Astrocyte (in vitro differentiated cells and primary cell): ENCODE results near the gene ARL8A. TPM values are rescaled to one million over a fixed set of nuclear protein-coding genes. Genes with fewer than 3 reads are reported as not detected.

Experiments used
- DNase-seq: peaks from one replicate; pipeline ENCODE4 v3.0.0-alpha.2; 2010; ENCODE audit warnings: low read depth
- FAIRE-seq: peaks from 2 replicates; lab custom pipeline; 2011; peaks lifted over from hg19 to GRCh38; lab: Jason Lieb, UNC
- H2AFZ ChIP-seq: 2 replicates; pipeline ENCODE4 v1.6.0; 2012; ENCODE audit warnings: low read depth, low read length, inconsistent platforms
- H3K27ac ChIP-seq: 2 replicates; pipeline ENCODE4 v1.5.1; 2011; ENCODE audit warnings: low read depth, low read length, inconsistent platforms
- H3K27me3 ChIP-seq: 2 replicates; pipeline ENCODE4 v1.6.0; 2011; ENCODE audit warnings: low read length, inconsistent platforms; ENCODE audit not compliant: insufficient read depth
- H3K36me3 ChIP-seq: 2 replicates; pipeline ENCODE4 v1.5.1; 2011; ENCODE audit warnings: low read length, inconsistent platforms; ENCODE audit not compliant: insufficient read depth
- H3K4me1 ChIP-seq: 2 replicates; pipeline ENCODE4 v1.5.1; 2011; ENCODE audit warnings: low read length, inconsistent platforms; ENCODE audit not compliant: insufficient read depth
- H3K4me2 ChIP-seq: 2 replicates; pipeline ENCODE4 v1.6.0; 2012; ENCODE audit warnings: low read length, inconsistent platforms
- H3K4me3 ChIP-seq: 2 replicates; pipeline ENCODE4 v1.5.1; 2011; ENCODE audit warnings: low read depth, mild to moderate bottlenecking, low read length, inconsistent platforms; ENCODE audit not compliant: insufficient read depth
- H3K79me2 ChIP-seq: 2 replicates; pipeline ENCODE4 v1.6.0; 2012; ENCODE audit warnings: mild to moderate bottlenecking, low read length, inconsistent platforms; ENCODE audit not compliant: insufficient read depth
- H3K9ac ChIP-seq: 2 replicates; pipeline ENCODE4 v1.6.0; 2012; ENCODE audit warnings: mild to moderate bottlenecking, low read length, inconsistent platforms
- H3K9me3 ChIP-seq: 2 replicates; pipeline ENCODE4 v1.5.1; 2012; ENCODE audit warnings: low read depth, mild to moderate bottlenecking, low read length, inconsistent platforms; ENCODE audit not compliant: insufficient read depth
- H4K20me1 ChIP-seq: 2 replicates; pipeline ENCODE4 v1.6.0; 2012; ENCODE audit warnings: low read length, inconsistent platforms; ENCODE audit not compliant: insufficient read depth
- H3K27ac Mint-ChIP-seq: one replicate; pipeline ENCODE4 v1.8.0; 2021; ENCODE audit warnings: mild to moderate bottlenecking, mixed read lengths; ENCODE audit not compliant: unreplicated experiment
- H3K27me3 Mint-ChIP-seq: one replicate; pipeline ENCODE4 v1.8.0; 2021; ENCODE audit warnings: low read depth, mixed read lengths; ENCODE audit not compliant: unreplicated experiment
- H3K36me3 Mint-ChIP-seq: one replicate; pipeline ENCODE4 v1.8.0; 2021; ENCODE audit warnings: low read depth, mixed read lengths; ENCODE audit not compliant: unreplicated experiment
- H3K4me1 Mint-ChIP-seq: one replicate; pipeline ENCODE4 v1.8.0; 2021; ENCODE audit warnings: low read depth, mixed read lengths; ENCODE audit not compliant: unreplicated experiment
- H3K4me3 Mint-ChIP-seq: one replicate; pipeline ENCODE4 v1.8.0; 2021; ENCODE audit warnings: mild to moderate bottlenecking, moderate library complexity, mixed read lengths; ENCODE audit not compliant: unreplicated experiment
- H3K9me3 Mint-ChIP-seq: one replicate; pipeline ENCODE4 v1.8.0; 2021; ENCODE audit warnings: mild to moderate bottlenecking, mixed read lengths; ENCODE audit not compliant: unreplicated experiment
- EZH2 ChIP-seq: IDR thresholded peaks from 2 replicates; pipeline ENCODE4 v1.6.1; 2012; ENCODE audit warnings: mild to moderate bottlenecking, low read length, inconsistent platforms; ENCODE audit not compliant: insufficient read depth
- total RNA-seq: library from RNA; stranded (reverse); gene quantifications from 2 replicates; pipeline ENCODE4 v1.2.1, GENCODE V29; 2021
- TF ChIP-seq, protein P1 (sequence below): IDR thresholded peaks from 2 replicates; pipeline ENCODE4 v1.5.1; 2011; ENCODE audit warnings: low read depth, mild to moderate bottlenecking, inconsistent platforms, low read length, moderate library complexity; ENCODE audit not compliant: insufficient read depth

Gene ARL8A
- total RNA-seq, 1 donor from 2014 or later, result 83.0 TPM

DNA sequence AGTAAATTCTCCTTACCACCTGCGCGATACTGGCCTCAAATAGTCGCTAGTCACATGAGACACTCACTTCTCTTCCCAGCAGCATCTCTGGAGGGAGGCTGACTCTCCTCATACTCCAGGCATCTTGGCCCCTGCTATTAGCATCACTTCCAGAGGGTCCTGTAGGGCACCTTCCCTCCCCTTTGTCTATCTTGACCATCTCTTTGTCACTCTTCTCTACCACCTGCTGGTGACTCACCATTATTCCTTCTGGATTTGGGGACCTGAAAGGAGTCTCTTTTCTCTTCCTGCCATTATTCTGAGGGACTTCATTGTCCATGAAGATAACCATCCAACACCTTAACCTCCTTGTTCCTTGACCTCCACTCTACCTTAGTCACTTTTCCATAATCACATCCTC lies 53.5 kb downstream of the ARL8A start:
- FAIRE-seq, result no peak
- TF ChIP-seq EZH2, result no peak
- TF ChIP-seq, protein P1, sequence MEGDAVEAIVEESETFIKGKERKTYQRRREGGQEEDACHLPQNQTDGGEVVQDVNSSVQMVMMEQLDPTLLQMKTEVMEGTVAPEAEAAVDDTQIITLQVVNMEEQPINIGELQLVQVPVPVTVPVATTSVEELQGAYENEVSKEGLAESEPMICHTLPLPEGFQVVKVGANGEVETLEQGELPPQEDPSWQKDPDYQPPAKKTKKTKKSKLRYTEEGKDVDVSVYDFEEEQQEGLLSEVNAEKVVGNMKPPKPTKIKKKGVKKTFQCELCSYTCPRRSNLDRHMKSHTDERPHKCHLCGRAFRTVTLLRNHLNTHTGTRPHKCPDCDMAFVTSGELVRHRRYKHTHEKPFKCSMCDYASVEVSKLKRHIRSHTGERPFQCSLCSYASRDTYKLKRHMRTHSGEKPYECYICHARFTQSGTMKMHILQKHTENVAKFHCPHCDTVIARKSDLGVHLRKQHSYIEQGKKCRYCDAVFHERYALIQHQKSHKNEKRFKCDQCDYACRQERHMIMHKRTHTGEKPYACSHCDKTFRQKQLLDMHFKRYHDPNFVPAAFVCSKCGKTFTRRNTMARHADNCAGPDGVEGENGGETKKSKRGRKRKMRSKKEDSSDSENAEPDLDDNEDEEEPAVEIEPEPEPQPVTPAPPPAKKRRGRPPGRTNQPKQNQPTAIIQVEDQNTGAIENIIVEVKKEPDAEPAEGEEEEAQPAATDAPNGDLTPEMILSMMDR, result no peak
- no peaks in the 10 kb centered on the region for H3K36me3 Mint-ChIP-seq
- H3K27ac Mint-ChIP-seq, result no peak overlapping the region
- Histone ChIP-seq H3K27ac (no peak overlapping the region), H4K20me1 (no peaks in the 10 kb centered on the region), H3K79me2 (no peaks in the 10 kb centered on the region), H3K36me3 (no peaks in the 10 kb centered on the region), H3K4me3 (no peak overlapping the region), H3K9me3 (no peaks in the 10 kb centered on the region), H3K27me3 (peaks cover 5% of the 10 kb centered on the region), H3K4me1 (no peaks in the 10 kb centered on the region), H3K9ac (no peak overlapping the region), H2AFZ (no peak overlapping the region), H3K4me2 (no peak overlapping the region)
- peaks cover 28% of the 10 kb centered on the region for H3K27me3 Mint-ChIP-seq
- no peaks in the 10 kb centered on the region for H3K9me3 Mint-ChIP-seq
- H3K4me3 Mint-ChIP-seq, result no peak overlapping the region
- no peak for DNase-seq
- peaks cover 2% of the 10 kb centered on the region for H3K4me1 Mint-ChIP-seq

DNA sequence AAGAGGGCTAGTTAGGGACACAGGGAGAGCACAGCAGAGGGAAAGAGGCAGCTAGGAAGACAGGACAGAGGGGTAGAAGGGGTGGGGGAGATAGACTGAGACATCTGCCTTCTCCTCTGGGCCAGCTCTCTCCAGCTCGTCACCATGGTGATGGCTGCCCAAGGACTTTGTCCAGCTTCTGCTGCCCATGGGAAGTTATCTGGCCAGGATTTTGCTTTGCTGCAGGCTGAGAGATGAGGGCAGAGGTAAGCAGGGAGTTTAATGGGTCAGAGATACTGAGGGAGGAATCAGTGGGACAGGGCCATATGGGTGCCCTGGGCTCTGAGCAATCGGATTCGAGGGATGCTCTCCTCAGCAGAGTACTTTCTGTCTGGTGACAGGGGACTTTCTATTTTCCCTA lies 56.3 kb downstream of the ARL8A start:
- no peaks in the 10 kb centered on the region for H3K79me2 ChIP-seq
- DNase-seq, result no peak
- no peaks in the 10 kb centered on the region for H3K9me3 Mint-ChIP-seq
- no peaks in the 10 kb centered on the region for H3K36me3 ChIP-seq
- no peak for TF ChIP-seq EZH2
- TF ChIP-seq, protein P1, result no peak
- peak overlapping the region; percentile 78 for H3K27ac Mint-ChIP-seq
- no peak overlapping the region for H3K4me3 Mint-ChIP-seq
- no peak overlapping the region for H3K27ac ChIP-seq
- no peak overlapping the region for H3K4me3 ChIP-seq
- H3K36me3 Mint-ChIP-seq, result no peaks in the 10 kb centered on the region
- no peaks in the 10 kb centered on the region for H3K9me3 ChIP-seq
- H4K20me1 ChIP-seq, result no peaks in the 10 kb centered on the region
- no peaks in the 10 kb centered on the region for H3K4me1 ChIP-seq
- H3K4me1 Mint-ChIP-seq, result peaks cover 12% of the 10 kb centered on the region
- no peak overlapping the region for H2AFZ ChIP-seq
- H3K27me3 Mint-ChIP-seq, result peaks cover 30% of the 10 kb centered on the region
- H3K27me3 ChIP-seq, result peaks cover 5% of the 10 kb centered on the region
- FAIRE-seq, result no peak
- no peak overlapping the region for H3K4me2 ChIP-seq
- H3K9ac ChIP-seq, result no peak overlapping the region

DNA sequence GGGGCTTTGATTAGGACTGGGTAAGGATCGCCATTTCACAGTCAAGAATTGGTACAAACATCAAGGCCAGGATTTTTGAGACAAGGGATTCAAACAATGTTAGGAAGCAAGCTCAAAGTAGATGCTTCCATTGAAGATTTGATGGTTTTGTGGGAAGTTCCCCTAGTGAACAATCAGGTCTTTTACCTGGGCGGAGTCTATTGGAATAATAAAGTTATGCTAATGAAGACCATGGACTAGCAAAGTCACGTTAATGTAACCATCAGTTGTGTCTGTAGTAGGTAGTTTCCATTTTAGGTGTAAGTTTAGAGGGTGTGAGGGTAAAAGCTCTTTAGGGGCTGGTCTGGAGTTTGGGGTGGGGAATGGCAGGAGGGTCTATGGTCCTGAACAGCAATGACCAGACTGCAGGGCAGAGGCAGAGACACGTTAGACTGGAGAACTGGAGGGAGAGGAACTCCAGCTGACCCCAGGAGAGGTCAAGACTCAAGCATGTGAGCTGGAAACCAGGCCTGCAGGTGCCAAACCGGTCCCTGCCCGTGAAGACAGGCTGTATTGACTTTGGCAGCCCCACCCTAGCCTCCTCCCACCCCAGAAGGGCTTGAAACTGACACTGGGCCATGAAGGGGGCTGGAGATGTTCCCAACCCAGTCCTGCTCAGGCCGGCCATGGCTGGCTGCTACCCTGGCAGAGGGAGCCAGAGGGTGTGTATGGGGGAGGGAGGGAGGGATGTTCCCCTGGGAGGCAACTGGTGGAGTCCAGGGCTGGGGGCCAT lies 57.8 kb downstream of the ARL8A start:
- Histone ChIP-seq H3K9ac (no peak overlapping the region), H3K9me3 (no peaks in the 10 kb centered on the region), H3K4me3 (no peak overlapping the region), H2AFZ (no peak overlapping the region), H3K4me1 (peaks cover 2% of the 10 kb centered on the region), H3K36me3 (no peaks in the 10 kb centered on the region), H3K79me2 (no peaks in the 10 kb centered on the region), H4K20me1 (no peaks in the 10 kb centered on the region), H3K4me2 (no peak overlapping the region), H3K27ac (no peak overlapping the region), H3K27me3 (peaks cover 2% of the 10 kb centered on the region)
- Mint-ChIP-seq H3K27me3 (peaks cover 28% of the 10 kb centered on the region), H3K4me1 (peaks cover 14% of the 10 kb centered on the region), H3K9me3 (no peaks in the 10 kb centered on the region), H3K36me3 (no peaks in the 10 kb centered on the region), H3K27ac (no peak overlapping the region), H3K4me3 (no peak overlapping the region)
- no peak for DNase-seq
- FAIRE-seq, result no peak
- TF ChIP-seq, protein P1, result no peak
- TF ChIP-seq EZH2, result no peak
